IPS DF 4.7 (cell line): ENCODE data around the gene RAB6B.
A peak's percentile ranks its signal among the peaks of the same experiment; 100 is the strongest.
"Not testable (repeated sequence)": the region's sequence is repeated elsewhere in the genome, so short reads cannot be mapped to it uniquely, and the experiment has no call there.

Experiments
- DNase-seq: peaks from one replicate; pipeline ENCODE4 v3.0.0-alpha.2; 2013; ENCODE audit warnings: low spot score; ENCODE audit errors: extremely low read depth

Gene RAB6B

DNA sequence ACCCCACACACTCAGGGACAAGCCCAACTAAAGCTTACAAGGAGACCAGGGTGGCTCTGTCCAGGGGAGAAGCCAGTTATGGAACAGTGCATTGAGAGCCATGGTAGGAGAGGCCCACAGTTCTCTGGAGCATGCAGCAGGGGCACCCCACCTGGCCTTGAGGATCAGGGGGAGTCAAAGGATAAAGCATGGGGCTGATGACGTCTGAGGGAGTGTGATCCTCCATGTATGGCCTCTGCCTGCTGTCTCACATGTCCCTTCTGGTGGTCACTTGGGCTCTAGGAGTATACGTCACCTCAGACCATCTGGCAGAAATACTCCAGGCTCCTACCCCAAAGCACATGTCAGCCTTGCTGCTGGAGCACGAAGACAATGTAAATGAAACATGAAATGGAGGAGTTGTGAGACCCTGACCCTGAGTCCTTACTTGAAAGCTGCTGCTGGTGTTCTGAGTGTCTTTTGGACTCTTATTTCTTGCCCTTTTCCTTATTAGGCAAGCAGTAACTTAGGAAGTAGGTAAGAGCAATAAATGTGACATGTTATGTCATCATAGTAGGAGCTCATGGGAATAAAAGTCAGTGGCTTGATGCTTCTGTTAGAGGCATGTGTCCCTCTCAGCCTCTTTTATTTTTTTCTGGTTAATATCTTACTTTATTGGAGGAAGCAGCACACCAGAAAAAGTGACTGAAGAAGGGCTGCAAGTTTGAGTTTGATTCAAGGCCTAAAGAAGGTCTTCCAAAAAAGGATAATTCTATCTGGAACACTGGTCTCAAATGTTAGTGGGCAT is 74.6 kb downstream of the RAB6B start:
- no peak for DNase-seq

DNA sequence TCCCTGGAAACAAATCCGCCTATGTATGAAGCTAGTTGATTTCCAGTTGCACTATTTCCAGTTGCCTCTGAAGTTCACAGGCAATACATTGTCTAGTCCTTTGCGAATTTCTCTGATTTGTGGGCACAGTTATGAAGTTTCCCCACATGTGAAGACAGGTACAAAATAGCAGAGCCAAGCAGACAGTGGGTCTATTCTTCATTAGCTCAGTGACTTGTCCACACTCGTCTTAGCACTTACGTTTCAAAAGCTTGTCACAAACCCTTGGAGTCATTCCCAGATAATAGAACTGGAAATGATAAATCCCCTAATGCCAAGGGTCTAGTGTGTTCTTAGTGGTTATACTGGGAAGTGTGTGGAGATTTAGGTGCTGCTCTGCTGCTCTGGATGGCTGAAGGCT is 75.6 kb downstream of the RAB6B start:
- no peak for DNase-seq

DNA sequence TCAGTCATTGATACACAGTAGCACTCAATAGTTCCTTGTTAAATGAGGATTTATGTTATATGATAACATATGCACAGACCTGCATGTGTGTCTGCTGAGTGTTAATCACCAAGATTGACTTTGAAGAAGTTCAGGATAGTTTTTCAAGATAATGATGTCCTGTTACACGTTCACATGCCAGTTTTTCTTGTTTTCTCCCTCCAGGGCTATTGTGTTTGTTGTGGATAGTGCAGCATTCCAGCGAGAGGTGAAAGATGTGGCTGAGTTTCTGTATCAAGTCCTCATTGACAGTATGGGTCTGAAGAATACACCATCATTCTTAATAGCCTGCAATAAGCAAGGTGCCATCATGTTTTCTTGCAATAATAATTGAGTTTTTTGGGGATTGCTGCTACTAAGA is 80.3 kb downstream of the RAB6B start:
- DNase-seq: no peak

DNA sequence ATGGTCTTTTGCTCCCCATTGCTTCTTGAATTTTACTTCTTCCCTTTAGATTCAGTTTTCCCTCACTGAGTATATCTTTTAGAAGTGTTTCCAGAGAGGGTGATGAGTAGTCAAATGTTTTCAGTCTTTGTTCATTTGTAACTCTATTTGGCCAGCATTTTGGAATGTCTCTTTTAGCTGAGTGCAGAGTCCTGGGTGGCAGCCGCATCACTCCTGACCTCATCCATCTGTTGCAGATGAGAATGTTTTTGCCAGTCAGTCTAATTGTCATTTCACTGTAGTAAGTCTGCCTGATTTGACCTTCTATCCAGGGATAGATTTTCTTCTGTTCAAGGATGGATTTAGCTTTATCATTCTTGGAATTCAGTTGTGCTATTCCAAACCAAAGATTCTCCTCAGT is 82.8 kb downstream of the RAB6B start:
- no peak for DNase-seq

DNA sequence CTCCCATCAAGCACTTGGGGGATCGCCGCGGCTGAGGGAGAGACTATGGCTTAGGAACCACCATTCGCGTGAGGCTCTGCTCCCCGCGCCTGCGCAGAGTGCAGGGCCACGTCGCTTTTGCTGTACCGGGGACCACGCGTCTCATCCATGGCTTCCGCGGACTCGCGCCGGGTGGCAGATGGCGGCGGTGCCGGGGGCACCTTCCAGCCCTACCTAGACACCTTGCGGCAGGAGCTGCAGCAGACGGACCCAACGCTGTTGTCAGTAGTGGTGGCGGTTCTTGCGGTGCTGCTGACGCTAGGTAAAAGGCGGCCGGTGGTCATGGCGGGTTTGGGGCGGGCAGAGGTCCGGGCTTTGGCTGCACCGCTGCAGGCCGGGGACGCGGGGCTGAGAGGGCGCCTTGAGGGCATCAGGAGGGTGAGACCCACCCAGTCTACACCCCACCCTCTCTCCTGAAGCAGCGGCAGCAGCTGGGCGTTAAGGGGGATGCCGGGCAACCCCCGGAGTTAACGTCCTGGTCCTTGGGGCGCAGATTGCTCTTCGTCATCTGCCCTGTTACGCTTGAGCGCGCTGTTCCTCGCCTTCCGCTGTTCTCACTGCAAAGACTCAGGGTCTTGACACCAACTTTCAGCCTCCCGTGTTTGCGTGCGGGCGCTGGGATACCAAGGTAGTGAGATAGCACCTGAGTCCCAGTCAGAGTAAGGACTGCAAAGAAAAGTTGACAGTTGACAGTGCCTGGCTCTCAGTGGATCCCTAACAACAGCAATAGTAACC is 89.8 kb downstream of the RAB6B start, which contains the start of gene SRPRB:
Gene SRPRB, plus strand, starts transcription at position 114 of the 774 bp plus-strand sequence. Its CDS starts 34 bp downstream, at position 148.
- DNase-seq: peak; percentile 75

DNA sequence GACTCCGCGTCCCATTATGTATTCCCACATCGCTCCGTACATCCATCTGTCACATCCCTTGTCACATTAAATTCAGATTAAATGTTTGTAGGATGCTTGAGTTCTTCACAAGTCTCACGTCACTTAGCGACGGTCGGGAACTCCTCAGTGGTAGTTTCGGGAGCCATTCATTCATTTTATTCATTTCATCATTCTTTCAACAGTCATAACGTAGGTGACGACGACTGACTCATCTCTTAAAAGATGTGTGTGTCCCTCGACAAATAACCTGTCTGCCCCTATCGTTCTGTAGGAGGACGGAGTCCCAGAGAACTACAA is 90.3 kb downstream of the RAB6B start:
- no peak for DNase-seq

DNA sequence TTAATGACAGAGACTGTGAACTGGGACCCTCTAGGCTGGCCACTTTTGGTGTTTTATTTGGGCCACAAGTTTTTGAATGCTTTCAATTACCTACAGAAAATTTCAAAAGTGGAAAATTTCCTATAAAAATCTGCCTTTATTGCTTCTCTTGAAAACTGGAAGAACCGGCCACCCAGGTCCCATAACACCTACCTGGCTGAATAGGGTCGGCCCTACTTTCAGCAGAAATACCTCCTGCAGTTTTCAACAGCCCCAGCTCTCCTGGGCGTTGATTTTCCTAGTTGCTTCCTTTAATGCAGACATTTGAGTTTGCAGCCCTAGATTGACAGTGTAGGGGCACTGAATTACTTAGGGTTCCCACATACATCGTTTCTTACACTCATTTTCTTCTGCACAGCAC is 90.8 kb downstream of the RAB6B start:
- DNase-seq: no peak

DNA sequence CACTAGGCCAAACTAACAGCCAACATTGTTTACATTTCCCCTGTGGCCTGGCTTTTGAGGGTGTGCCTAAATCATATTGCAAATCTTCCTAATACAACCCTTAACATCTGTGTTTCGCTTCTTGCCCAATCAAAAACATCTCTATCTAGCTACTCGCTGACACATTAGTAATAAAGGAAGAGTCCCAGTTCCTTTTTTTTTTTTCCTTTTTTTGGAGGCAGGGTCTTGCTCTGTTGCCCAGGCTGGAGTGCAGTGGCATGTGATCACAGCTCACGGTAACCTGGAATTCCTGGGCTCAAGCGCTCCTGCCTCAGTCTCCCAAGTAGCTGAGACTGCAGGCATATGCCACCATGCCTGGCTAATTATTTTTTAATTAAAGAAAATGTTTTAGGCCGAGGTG is 92.2 kb downstream of the RAB6B start:
- no peak for DNase-seq

DNA sequence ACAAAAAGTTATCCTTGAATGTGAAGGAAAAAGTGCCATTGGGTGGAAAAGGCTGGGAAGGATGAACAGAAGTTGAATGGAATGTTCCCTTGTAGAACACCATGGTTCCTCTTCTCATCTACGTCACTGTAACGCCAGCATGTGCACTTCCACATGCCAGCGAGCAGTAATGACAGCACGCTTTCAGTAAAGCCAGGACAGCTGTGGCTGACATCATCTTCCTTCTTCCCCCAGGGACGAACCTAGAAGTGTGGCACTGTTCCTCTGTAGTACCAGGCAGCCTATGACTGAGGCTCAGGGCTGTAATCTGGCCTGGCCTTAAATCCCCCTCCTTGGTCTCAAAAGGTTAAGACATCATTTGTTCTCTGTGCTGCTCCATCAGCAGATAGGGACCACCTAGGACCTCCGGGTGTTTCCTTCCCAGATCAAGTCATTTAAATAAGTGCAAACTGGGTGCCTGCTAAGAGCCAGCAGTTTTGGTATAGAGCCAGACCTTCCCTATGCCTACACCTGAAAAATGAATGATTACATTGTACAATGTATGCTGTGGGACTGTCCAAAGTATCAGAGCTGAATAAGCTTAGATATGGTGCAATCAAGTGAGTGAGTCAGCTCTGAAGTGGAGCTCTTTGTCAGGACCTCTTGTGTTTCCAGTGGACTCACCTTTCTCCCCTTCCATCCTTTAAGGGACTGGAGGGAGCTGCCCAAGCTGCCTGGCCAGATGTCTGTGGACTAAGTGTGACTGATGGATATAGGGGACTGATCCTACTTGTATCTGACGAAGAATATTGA is 95.7 kb downstream of the RAB6B start:
- no peak for DNase-seq

DNA sequence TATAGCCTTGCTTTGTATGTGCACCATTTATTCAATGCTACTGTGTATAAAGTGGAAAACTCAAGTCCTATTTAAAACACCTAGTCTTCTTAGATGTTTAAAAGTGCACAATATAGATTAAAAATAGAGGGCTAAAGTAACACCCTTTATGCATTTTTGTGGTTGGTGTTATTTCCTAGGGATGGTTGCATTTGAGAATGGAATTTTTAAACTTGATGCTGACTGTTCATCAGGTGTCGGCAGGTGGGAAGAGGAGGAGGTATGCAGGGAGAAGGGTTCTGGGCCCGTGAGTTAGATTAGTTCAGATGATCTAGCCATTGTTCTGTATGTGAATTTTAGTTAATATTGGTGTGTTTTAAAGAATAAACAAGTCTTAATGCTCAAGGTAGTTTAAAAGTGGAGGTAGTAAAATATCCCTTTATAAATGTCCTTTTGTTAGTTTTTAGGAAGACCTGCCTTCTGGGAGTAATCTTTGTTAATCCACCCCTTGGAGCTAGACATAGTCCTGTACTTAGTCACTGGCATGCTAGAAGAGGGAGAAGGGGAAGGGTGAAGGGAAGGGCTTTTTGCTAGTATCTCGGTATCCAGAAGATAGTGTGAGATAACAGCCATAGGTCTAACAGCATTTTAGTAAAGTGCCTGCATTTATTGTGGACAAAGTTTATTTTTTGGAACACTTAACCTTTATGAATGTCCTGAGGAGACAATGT is 98.1 kb downstream of the RAB6B start:
- DNase-seq: no peak

DNA sequence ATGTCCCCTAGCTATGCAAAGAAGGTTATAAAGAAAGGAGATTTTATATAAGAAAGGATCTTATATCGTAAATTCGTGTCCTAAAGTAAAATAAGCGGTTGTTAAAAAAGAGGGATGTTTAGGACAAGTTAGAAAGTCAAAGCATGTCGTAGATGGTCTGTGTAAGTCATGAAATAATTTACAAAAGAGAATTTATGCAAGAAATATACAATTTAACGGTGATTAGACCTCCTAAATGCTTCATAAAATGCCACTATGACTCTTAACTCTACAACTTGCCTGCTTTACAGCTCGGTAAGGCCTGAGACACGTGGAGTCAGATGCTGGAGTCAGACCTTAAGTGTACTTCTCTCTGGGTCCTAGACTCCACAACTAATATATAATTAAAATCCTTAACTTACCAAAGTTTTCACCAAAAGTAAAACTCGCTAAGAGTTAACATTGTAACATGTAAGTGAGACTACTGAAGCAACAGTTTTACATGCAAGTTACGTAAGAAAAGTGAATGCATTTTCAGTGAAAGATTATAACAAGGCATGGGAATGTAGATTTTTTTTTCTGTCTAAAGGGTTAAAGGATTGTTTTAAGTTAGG is 103.4 kb downstream of the RAB6B start:
- DNase-seq: no peak

DNA sequence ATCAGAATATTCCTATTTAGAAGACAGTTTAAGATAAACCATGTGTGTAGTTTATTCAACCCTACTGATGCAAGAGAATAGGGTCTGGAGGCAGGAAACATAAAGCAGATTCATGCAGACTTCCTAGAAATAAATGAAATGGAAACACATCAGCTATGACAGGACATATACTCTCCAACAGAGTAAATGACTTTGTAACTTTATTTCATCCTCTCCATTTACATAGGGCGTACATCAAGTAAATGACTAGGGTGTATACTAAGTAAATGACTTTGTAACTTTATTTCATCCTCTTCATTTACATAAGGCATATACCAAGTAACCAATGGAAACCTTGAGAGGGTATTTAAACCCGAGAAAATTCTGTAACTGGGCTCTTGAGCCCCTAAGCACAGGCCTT is 107.7 kb downstream of the RAB6B start:
- DNase-seq: no peak

DNA sequence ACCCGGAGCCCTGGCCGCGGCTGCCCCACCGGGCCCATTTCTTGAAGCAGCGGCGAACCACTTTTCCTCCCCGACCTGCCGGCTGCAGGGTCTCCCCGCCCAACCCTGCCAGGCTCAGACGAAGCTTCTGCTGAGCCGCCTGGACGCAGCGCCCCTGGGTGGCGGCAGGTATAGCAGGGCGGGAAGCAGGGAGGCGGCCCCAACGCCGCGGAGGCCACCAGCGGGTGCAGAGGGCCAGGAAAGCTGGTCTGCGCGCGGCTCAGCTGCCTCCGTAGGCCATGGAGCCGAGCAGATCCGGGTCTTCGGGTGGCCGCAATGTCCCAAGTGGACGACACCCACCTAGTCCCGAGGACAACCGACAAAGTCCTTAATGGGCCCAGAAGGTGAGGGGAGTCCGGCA is 111.9 kb downstream of the RAB6B start:
- no peak for DNase-seq

DNA sequence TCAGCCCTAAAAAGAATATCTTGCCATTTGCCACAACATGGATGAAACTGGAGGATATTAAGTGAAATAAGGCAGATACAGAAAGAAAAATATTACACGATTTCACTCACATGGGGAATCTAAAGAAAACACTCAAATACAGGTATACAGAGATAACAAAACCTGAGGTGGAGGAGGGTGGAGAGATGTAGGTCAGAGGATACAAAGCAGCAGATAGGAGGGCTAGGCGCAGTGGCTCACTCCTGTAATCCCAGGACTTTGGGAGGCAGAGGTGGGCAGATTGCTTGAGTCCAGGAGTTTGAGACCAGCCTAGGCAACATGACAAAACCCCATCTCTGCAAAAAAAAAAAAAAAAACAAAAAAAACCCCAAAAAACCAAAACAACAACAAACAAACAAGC is 113.2 kb downstream of the RAB6B start:
- no peak for DNase-seq

DNA sequence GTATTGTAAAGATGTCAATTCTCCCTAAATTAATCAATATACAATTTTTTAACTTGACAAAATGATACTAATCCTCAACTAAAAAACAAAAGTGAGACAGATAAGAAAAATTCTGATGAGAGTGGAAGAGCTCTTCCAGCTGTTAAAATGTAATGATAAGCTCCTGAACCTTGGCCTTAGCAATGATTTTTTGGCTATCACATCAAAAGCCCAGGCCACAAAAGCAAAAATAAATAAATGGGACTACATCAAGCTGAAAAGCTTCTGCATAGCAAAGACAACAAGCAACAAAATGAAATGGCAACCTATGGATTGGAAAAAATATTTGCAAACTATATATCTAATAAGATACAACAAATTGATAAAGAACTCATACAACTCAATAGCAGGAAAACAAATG is 114.1 kb downstream of the RAB6B start:
- DNase-seq: no peak

DNA sequence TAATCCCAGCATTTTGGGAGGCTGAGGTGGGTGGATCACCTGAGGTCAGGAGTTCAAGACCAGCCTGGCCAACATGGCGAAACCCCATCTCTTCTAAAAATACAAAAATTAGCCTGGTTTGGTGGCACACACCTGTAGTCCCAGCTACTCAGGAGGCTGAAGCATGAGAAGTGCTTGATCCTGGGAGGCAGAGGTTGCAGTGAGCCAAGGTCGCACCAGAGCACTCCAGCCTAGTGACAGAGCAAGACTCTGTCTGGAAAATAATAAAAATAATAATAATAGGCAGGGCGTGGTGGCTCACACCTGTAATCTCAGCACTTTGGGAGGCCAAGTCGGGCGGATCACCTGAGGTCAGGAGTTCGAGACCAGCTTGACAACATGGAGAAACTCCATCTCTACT is 114.9 kb downstream of the RAB6B start:
- not testable (repeated sequence) for DNase-seq

DNA sequence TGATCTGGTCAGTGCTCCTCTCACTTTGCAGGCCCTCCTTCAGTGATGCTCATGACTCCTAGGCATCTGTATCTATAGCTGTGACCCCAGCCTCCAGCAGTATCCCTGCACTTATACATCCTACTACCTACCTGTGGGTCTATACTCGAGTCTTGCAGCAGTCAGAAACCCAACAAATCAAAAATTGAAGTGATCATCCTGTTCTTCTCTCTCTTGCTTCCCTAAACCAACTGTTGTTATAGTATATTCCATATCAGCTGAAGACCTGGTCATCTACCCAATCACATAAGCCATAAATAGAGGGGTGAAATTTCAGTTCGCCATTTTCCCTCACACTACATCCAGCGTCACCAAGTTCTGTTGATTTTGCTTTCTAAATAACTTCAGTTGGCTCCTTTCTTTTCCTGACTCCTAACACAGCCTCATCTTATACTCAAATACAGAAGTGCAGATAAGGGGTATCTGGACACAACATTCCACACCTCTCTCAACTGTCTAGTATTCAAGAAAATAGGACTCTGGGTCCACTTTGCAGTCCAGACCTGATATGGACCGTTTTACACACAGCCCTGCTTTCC is 116.0 kb downstream of the RAB6B start:
- DNase-seq: no peak

DNA sequence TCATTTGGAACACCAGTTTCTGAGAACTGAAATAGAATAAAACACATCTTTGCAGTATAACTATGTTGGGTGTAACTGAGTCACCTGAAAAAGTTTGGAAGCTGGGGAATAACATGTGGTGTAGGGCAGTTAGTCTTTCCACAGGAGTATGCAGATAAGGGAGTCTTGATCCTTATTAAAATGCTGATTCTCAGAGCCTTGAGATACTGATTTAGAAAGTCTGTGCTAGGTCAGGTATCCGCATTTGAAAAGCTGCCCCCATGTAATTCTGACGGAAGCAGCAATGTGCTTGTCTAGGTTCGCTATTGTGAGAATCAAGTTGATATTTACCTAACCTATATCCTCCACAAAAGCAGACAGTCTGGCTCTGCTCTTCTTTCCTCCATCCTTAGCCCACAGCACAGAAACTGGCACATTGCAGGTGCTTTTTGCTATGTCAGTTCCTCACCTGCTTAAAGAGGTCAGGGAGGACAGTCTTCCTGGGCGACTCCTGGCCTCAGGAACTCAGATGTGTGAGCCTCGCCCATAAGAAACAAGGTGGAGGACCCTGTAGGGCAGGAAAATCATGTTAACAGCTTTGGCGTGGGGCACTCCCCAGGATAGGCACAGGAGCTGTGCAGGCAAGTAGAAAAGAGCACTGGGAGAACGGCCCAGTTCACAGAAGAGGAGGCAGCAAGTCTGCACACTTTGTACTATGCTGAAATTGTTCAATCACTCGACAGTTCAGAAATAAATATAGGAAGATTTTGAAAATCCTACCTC is 117.7 kb downstream of the RAB6B start:
- DNase-seq: no peak

DNA sequence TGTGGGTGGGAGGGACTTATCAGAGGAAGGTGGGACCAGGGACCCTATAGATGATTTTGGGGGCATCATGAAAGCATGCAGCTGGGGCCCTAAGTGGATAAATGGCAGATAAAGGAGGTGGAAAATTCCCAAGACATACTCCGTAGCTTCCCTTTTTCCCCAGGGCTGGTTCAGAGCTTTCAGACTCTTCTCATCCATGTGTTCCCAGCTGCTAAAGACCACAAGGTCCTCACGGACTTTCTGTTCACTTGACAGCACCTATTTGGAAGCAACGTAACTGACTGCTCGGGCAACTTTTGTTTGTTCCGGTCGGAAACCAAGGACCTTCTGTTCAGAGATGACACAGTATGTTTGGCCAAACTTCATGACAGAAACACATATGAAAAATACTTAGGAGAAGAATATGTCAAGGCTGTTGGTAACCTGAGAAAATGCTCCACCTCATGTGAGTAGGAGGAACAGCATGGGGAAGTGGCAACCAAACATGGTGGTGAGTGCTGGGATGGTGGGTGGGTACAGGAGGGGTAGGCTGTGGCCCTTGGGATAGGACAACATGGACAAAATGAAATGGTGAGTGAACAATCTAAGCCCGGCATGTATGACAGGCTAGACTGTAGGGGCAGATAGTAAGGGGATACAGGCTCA is 118.8 kb downstream of the RAB6B start:
- DNase-seq: no peak

DNA sequence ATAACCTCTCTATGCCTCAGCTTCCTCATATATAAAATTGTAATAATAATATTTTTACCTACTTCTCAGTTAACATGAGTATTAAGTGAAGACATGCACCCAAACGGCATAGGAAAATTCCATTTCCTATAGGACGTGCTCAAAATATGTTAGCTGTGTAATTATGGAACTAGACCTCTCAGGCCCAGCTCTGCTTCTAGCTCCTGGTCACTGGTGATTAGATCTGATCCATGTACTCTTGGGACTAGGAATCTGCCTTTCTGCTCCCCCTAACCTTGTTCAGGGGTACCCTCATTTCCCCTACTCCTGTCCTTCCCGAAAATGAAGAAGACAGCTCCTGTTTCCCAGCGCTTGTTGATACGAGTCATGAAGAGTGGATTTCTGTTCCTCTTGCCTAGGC is 119.8 kb downstream of the RAB6B start:
- DNase-seq: no peak
